Measurements from ENCODE around the gene SLC51B.
"Not testable (repeated sequence)": the region's sequence is repeated elsewhere in the genome, so short reads cannot be mapped to it uniquely, and the experiment has no call there.

Gene SLC51B

GRCh38 chr15:65069779-65070546, 24.8 kb downstream of the SLC51B start:
- Histone ChIP-seq H3K9ac (ENCODE audit: low read depth in 1 of 2, low read length in 2 of 2) (no peak overlapping the region), H3K27ac (ENCODE audit: low read depth, low read length) (no peak overlapping the region), H3K4me1 (ENCODE audit: control insufficient read depth in 1 of 2, insufficient read depth in 2 of 2, low read length in 2 of 2) (peaks cover 7 to 17% of the 10 kb centered on the region in 2 donors), H3K27me3 (ENCODE audit: control insufficient read depth in 1 of 2, insufficient read depth in 2 of 2, low read length in 2 of 2) (peaks cover 11 to 19% of the 10 kb centered on the region in 2 donors), H3K36me3 (ENCODE audit: control insufficient read depth in 1 of 2, insufficient read depth in 2 of 2, low read length in 2 of 2) (no peaks in the 10 kb centered on the region), H3K9me3 (ENCODE audit: control insufficient read depth in 1 of 2, low read length in 2 of 2) (no peaks in the 10 kb centered on the region), H3K4me3 (ENCODE audit: low read depth in 1 of 2, low read length in 2 of 2) (no peak overlapping the region)

GRCh38 chr15:65071381-65071811, 26.2 kb downstream of the SLC51B start:
- H3K27ac ChIP-seq (ENCODE audit: low read depth, low read length), result no peak overlapping the region
- peaks cover 11 to 19% of the 10 kb centered on the region in 2 donors for H3K27me3 ChIP-seq (ENCODE audit: control insufficient read depth in 1 of 2, insufficient read depth in 2 of 2, low read length in 2 of 2)
- no peak overlapping the region for H3K4me3 ChIP-seq (ENCODE audit: low read depth in 1 of 2, low read length in 2 of 2)
- H3K4me1 ChIP-seq (ENCODE audit: control insufficient read depth in 1 of 2, insufficient read depth in 2 of 2, low read length in 2 of 2), result peaks cover 7 to 17% of the 10 kb centered on the region in 2 donors
- no peak overlapping the region for H3K9ac ChIP-seq (ENCODE audit: low read depth in 1 of 2, low read length in 2 of 2)
- H3K9me3 ChIP-seq (ENCODE audit: control insufficient read depth in 1 of 2, low read length in 2 of 2), result no peaks in the 10 kb centered on the region
- H3K36me3 ChIP-seq (ENCODE audit: control insufficient read depth in 1 of 2, insufficient read depth in 2 of 2, low read length in 2 of 2), result no peaks in the 10 kb centered on the region

- H3K27ac ChIP-seq (ENCODE audit: low read depth, low read length), result no peak overlapping the region
- H3K4me1 ChIP-seq (ENCODE audit: control insufficient read depth in 1 of 2, insufficient read depth in 2 of 2, low read length in 2 of 2), result peaks cover 7 to 17% of the 10 kb centered on the region in 2 donors
- H3K4me3 ChIP-seq (ENCODE audit: low read depth in 1 of 2, low read length in 2 of 2), result no peak overlapping the region
- no peaks in the 10 kb centered on the region for H3K9me3 ChIP-seq (ENCODE audit: control insufficient read depth in 1 of 2, low read length in 2 of 2)
- peaks cover 6 to 13% of the 10 kb centered on the region in 2 donors for H3K27me3 ChIP-seq (ENCODE audit: control insufficient read depth in 1 of 2, insufficient read depth in 2 of 2, low read length in 2 of 2)
- no peak overlapping the region for H3K9ac ChIP-seq (ENCODE audit: low read depth in 1 of 2, low read length in 2 of 2)
- no peaks in the 10 kb centered on the region for H3K36me3 ChIP-seq (ENCODE audit: control insufficient read depth in 1 of 2, insufficient read depth in 2 of 2, low read length in 2 of 2)
Measured at GRCh38 chr15:65072027-65072426, 26.8 kb downstream of the SLC51B start.

GRCh38 chr15:65072617-65073016, 27.4 kb downstream of the SLC51B start:
- H3K27ac ChIP-seq (ENCODE audit: low read depth, low read length), result no peak overlapping the region
- no peak overlapping the region for H3K4me3 ChIP-seq (ENCODE audit: low read depth in 1 of 2, low read length in 2 of 2)
- H3K4me1 ChIP-seq (ENCODE audit: control insufficient read depth in 1 of 2, insufficient read depth in 2 of 2, low read length in 2 of 2), result peaks cover 3 to 17% of the 10 kb centered on the region in 2 donors
- H3K9ac ChIP-seq (ENCODE audit: low read depth in 1 of 2, low read length in 2 of 2), result no peak overlapping the region
- H3K9me3 ChIP-seq (ENCODE audit: control insufficient read depth in 1 of 2, low read length in 2 of 2), result no peaks in the 10 kb centered on the region
- H3K36me3 ChIP-seq (ENCODE audit: control insufficient read depth in 1 of 2, insufficient read depth in 2 of 2, low read length in 2 of 2), result no peaks in the 10 kb centered on the region
- H3K27me3 ChIP-seq (ENCODE audit: control insufficient read depth in 1 of 2, insufficient read depth in 2 of 2, low read length in 2 of 2), result peaks cover under 1 to 7% of the 10 kb centered on the region in 2 donors

GRCh38 chr15:65074946-65075345, 29.8 kb downstream of the SLC51B start:
- not testable (repeated sequence) for H3K36me3 ChIP-seq (ENCODE audit: control insufficient read depth in 1 of 2, insufficient read depth in 2 of 2, low read length in 2 of 2); H3K9me3 ChIP-seq (ENCODE audit: control insufficient read depth in 1 of 2, low read length in 2 of 2); H3K4me3 ChIP-seq (ENCODE audit: low read depth in 1 of 2, low read length in 2 of 2); H3K27me3 ChIP-seq (ENCODE audit: control insufficient read depth in 1 of 2, insufficient read depth in 2 of 2, low read length in 2 of 2); H3K9ac ChIP-seq (ENCODE audit: low read depth in 1 of 2, low read length in 2 of 2); H3K27ac ChIP-seq (ENCODE audit: low read depth, low read length)
- peaks cover 0 to 12% of the 10 kb centered on the region in 2 donors for H3K4me1 ChIP-seq (ENCODE audit: control insufficient read depth in 1 of 2, insufficient read depth in 2 of 2, low read length in 2 of 2)

- H3K27me3 ChIP-seq (ENCODE audit: control insufficient read depth in 1 of 2, insufficient read depth in 2 of 2, low read length in 2 of 2); H3K4me3 ChIP-seq (ENCODE audit: low read depth in 1 of 2, low read length in 2 of 2); H3K27ac ChIP-seq (ENCODE audit: low read depth, low read length); H3K9me3 ChIP-seq (ENCODE audit: control insufficient read depth in 1 of 2, low read length in 2 of 2); H3K36me3 ChIP-seq (ENCODE audit: control insufficient read depth in 1 of 2, insufficient read depth in 2 of 2, low read length in 2 of 2); H3K9ac ChIP-seq (ENCODE audit: low read depth in 1 of 2, low read length in 2 of 2): not testable (repeated sequence)
- H3K4me1 ChIP-seq (ENCODE audit: control insufficient read depth in 1 of 2, insufficient read depth in 2 of 2, low read length in 2 of 2), result peaks cover 0 to 12% of the 10 kb centered on the region in 2 donors
Measured at GRCh38 chr15:65075607-65076395, 30.6 kb downstream of the SLC51B start.

GRCh38 chr15:65076486-65077290, 31.5 kb downstream of the SLC51B start, which contains the start of gene KBTBD13:
Gene KBTBD13, plus strand, starts transcription at chr15:65076746. Its CDS starts 70 bp downstream, at chr15:65076816.
- no peaks in the 10 kb centered on the region for H3K27me3 ChIP-seq (ENCODE audit: control insufficient read depth in 1 of 2, insufficient read depth in 2 of 2, low read length in 2 of 2)
- H3K9ac ChIP-seq (ENCODE audit: low read depth in 1 of 2, low read length in 2 of 2), result no peak within 1 kb of the TSS
- peaks cover under 1 to 9% of the 10 kb centered on the region in 2 donors for H3K4me1 ChIP-seq (ENCODE audit: control insufficient read depth in 1 of 2, insufficient read depth in 2 of 2, low read length in 2 of 2)
- no peaks in the 10 kb centered on the region for H3K9me3 ChIP-seq (ENCODE audit: control insufficient read depth in 1 of 2, low read length in 2 of 2)
- H3K4me3 ChIP-seq (ENCODE audit: low read depth in 1 of 2, low read length in 2 of 2), result no peak within 1 kb of the TSS
- no peak within 1 kb of the TSS for H3K27ac ChIP-seq (ENCODE audit: low read depth, low read length)
- H3K36me3 ChIP-seq (ENCODE audit: control insufficient read depth in 1 of 2, insufficient read depth in 2 of 2, low read length in 2 of 2), result no peaks in the 10 kb centered on the region

- Histone ChIP-seq H3K9ac (ENCODE audit: low read depth in 1 of 2, low read length in 2 of 2) (no peak overlapping the region), H3K27me3 (ENCODE audit: control insufficient read depth in 1 of 2, insufficient read depth in 2 of 2, low read length in 2 of 2) (no peaks in the 10 kb centered on the region), H3K36me3 (ENCODE audit: control insufficient read depth in 1 of 2, insufficient read depth in 2 of 2, low read length in 2 of 2) (no peaks in the 10 kb centered on the region), H3K4me3 (ENCODE audit: low read depth in 1 of 2, low read length in 2 of 2) (no peak overlapping the region), H3K9me3 (ENCODE audit: control insufficient read depth in 1 of 2, low read length in 2 of 2) (no peaks in the 10 kb centered on the region), H3K4me1 (ENCODE audit: control insufficient read depth in 1 of 2, insufficient read depth in 2 of 2, low read length in 2 of 2) (peaks cover 8 to 11% of the 10 kb centered on the region in 2 donors), H3K27ac (ENCODE audit: low read depth, low read length) (no peak overlapping the region)
Measured at GRCh38 chr15:65077291-65077980, 32.2 kb downstream of the SLC51B start.

GRCh38 chr15:65077981-65078352, 32.8 kb downstream of the SLC51B start:
- no peak overlapping the region for H3K4me3 ChIP-seq (ENCODE audit: low read depth in 1 of 2, low read length in 2 of 2)
- H3K27ac ChIP-seq (ENCODE audit: low read depth, low read length), result no peak overlapping the region
- H3K9me3 ChIP-seq (ENCODE audit: control insufficient read depth in 1 of 2, low read length in 2 of 2), result no peaks in the 10 kb centered on the region
- H3K9ac ChIP-seq (ENCODE audit: low read depth in 1 of 2, low read length in 2 of 2), result peak overlapping the region in 1 of 2 donors; percentile 31
- H3K4me1 ChIP-seq (ENCODE audit: control insufficient read depth in 1 of 2, insufficient read depth in 2 of 2, low read length in 2 of 2), result peaks cover 13 to 16% of the 10 kb centered on the region in 2 donors
- H3K27me3 ChIP-seq (ENCODE audit: control insufficient read depth in 1 of 2, insufficient read depth in 2 of 2, low read length in 2 of 2), result no peaks in the 10 kb centered on the region
- no peaks in the 10 kb centered on the region for H3K36me3 ChIP-seq (ENCODE audit: control insufficient read depth in 1 of 2, insufficient read depth in 2 of 2, low read length in 2 of 2)
